SK-N-SH (cell line): ENCODE measurements around the gene ATP13A3. TPM values are rescaled to one million over a fixed set of nuclear protein-coding genes. Genes with fewer than 3 reads are reported as not detected.

Experiments used
- CTCF ChIA-PET: fragments of 300-600, 350-600 bp; formaldehyde crosslinking; extraction: SDS; loops from one replicate; lab custom pipeline; 2021; lab: Yijun Ruan, JAX
- POLR2A ChIA-PET: fragments of 350-600 bp; sonication (Branson Sonifier 250); formaldehyde crosslinking; extraction: SDS; loops from one replicate; lab custom pipeline; 2020; ENCODE audit warnings: antibody characterized with exemption, inconsistent platforms; lab: Yijun Ruan, JAX
- DNase-seq: peaks from one replicate; pipeline ENCODE4 v3.0.0; 2012
- H2AFZ ChIP-seq: fragments of 200-600 bp; sonication (generic); 2 replicates; pipeline ENCODE4 v1.8.1; 2016; ENCODE audit warnings: antibody characterized with exemption, mild to moderate bottlenecking, low read depth
- H3F3A ChIP-seq: fragments of 200-600 bp; sonication (generic); replicated peaks from 2 replicates; pipeline ENCODE3; 2016; ENCODE audit warnings: antibody characterized with exemption, mild to moderate bottlenecking; ENCODE audit not compliant: insufficient read depth
- H3K27ac ChIP-seq, 2 experiments: fragments of 200-500 bp in 1 of 2; fragments of 200-600 bp in 1 of 2; sonication (Bioruptor generic) in 1 of 2; sonication (generic), shearing (Covaris generic) in 1 of 2; 2 replicates each; pipeline versions ENCODE4 v1.5.1 to v1.6.1; 2014 to 2016; ENCODE audit warnings: low read depth in 2 of 2, inconsistent platforms in 1 of 2, low read length in 1 of 2, mild to moderate bottlenecking in 1 of 2, mixed read lengths in 1 of 2
- H3K27me3 ChIP-seq: fragments of 200-600 bp; sonication (generic), shearing (Covaris generic); 2 replicates; pipeline ENCODE4 v1.6.1; 2016; ENCODE audit warnings: mixed run types; ENCODE audit not compliant: insufficient read depth
- H3K36me3 ChIP-seq, 2 experiments: fragments of 200-500 bp in 1 of 2; fragments of 200-600 bp in 1 of 2; sonication (Bioruptor generic) in 1 of 2; sonication (generic) in 1 of 2; replicated peaks in 1 of 2; 2 replicates each; pipeline versions ENCODE3 to v1.5.1; 2014 to 2016; ENCODE audit warnings: low read length in 1 of 2, mild to moderate bottlenecking in 1 of 2; ENCODE audit not compliant: insufficient read depth in 2 of 2, control insufficient read depth in 1 of 2
- H3K4me1 ChIP-seq, 2 experiments: fragments of 200-500 bp in 1 of 2; fragments of 200-600 bp in 1 of 2; sonication (Bioruptor generic) in 1 of 2; sonication (generic), shearing (Covaris generic) in 1 of 2; 2 replicates each; pipeline versions ENCODE4 v1.5.1 to v1.6.1; 2014 to 2016; ENCODE audit warnings: low read depth in 1 of 2, low read length in 1 of 2, mixed run types in 1 of 2; ENCODE audit not compliant: insufficient read depth in 2 of 2, control insufficient read depth in 1 of 2
- H3K4me2 ChIP-seq: fragments of 200-600 bp; sonication (generic), shearing (Covaris generic); 2 replicates; pipeline ENCODE4 v1.6.1; 2017; ENCODE audit warnings: mixed run types
- H3K4me3 ChIP-seq, 2 experiments: fragments of 200-500 bp in 1 of 2; fragments of 200-600 bp in 1 of 2; sonication (Bioruptor generic) in 1 of 2; sonication (generic), shearing (Covaris generic) in 1 of 2; 2 replicates each; pipeline versions ENCODE4 v1.5.1 to v1.8.1; 2014 to 2016; ENCODE audit warnings: low read depth in 2 of 2, inconsistent platforms in 1 of 2, low read length in 1 of 2, mild to moderate bottlenecking in 1 of 2, mixed read lengths in 1 of 2, moderate library complexity in 1 of 2
- H3K79me2 ChIP-seq: fragments of 200-600 bp; sonication (generic); 2 replicates; pipeline ENCODE4 v1.8.1; 2017; ENCODE audit warnings: mild to moderate bottlenecking; ENCODE audit not compliant: insufficient read depth
- H3K9ac ChIP-seq: fragments of 200-600 bp; sonication (generic); 2 replicates; pipeline ENCODE4 v1.6.1; 2017; ENCODE audit warnings: mixed run types
- H3K9me2 ChIP-seq: fragments of 200-600 bp; sonication (generic); 2 replicates; pipeline ENCODE4 v1.6.1; 2017; ENCODE audit warnings: mixed run types
- H3K9me3 ChIP-seq: fragments of 200-600 bp; sonication (generic); 2 replicates; pipeline ENCODE4 v1.6.1; 2017; ENCODE audit warnings: mixed run types, mild to moderate bottlenecking, moderate library complexity
- H4K20me1 ChIP-seq: fragments of 200-600 bp; sonication (generic); 2 replicates; pipeline ENCODE4 v1.6.1; 2017; ENCODE audit warnings: mild to moderate bottlenecking, mixed run types; ENCODE audit not compliant: insufficient read depth
- EP300 ChIP-seq, 2 experiments: IDR thresholded peaks; 2 replicates each; pipeline versions ENCODE4 v1.4.0 to v1.6.1; 2012; ENCODE audit warnings: borderline replicate concordance in 1 of 2, low read depth in 1 of 2, low read length in 1 of 2
- FOSL2 ChIP-seq: IDR thresholded peaks from 2 replicates; pipeline ENCODE4 v1.4.0; 2012; ENCODE audit warnings: low read depth, mild to moderate bottlenecking, moderate library complexity, borderline replicate concordance
- FOXJ3 ChIP-seq: sonication (generic); formaldehyde crosslinking; IDR thresholded peaks from 2 replicates; pipeline ENCODE4 v1.5.1; 2020; ENCODE audit warnings: mild to moderate bottlenecking, missing genetic modification reagents
- FOXM1 ChIP-seq: IDR thresholded peaks from 2 replicates; pipeline ENCODE4 v1.4.0; 2012; ENCODE audit warnings: low read depth, mild to moderate bottlenecking
- GABPA ChIP-seq: IDR thresholded peaks from 2 replicates; pipeline ENCODE4 v1.4.0; 2012; ENCODE audit warnings: low read depth, mild to moderate bottlenecking
- GATA2 ChIP-seq: sonication (generic); formaldehyde crosslinking; IDR thresholded peaks from 2 replicates; pipeline ENCODE4 v1.5.0; 2020; ENCODE audit warnings: mild to moderate bottlenecking, missing genetic modification reagents
- MEF2A ChIP-seq: IDR thresholded peaks from 2 replicates; pipeline ENCODE4 v1.4.0; 2012; ENCODE audit warnings: low read depth, borderline replicate concordance
- MXI1 ChIP-seq: IDR thresholded peaks from 2 replicates; pipeline ENCODE4 v1.6.1; 2012; ENCODE audit warnings: mild to moderate bottlenecking, low read depth, low read length, improper control_type of control experiment
- NFIC ChIP-seq: IDR thresholded peaks from 2 replicates; pipeline ENCODE4 v1.4.0; 2012; ENCODE audit warnings: borderline replicate concordance
- NRF1 ChIP-seq: IDR thresholded peaks from 2 replicates; pipeline ENCODE4 v1.6.1; 2012; ENCODE audit warnings: low read depth, mild to moderate bottlenecking, low read length
- POLR2AphosphoS5 ChIP-seq: IDR thresholded peaks from 2 replicates; pipeline ENCODE4 v1.6.1; 2012; ENCODE audit warnings: low read depth, low read length
- RXRA ChIP-seq: IDR thresholded peaks from 2 replicates; pipeline ENCODE4 v1.4.0; 2012; ENCODE audit warnings: low read depth, mild to moderate bottlenecking, borderline replicate concordance
- TAF1 ChIP-seq: IDR thresholded peaks from 2 replicates; pipeline ENCODE4 v1.6.1; 2012; ENCODE audit warnings: low read depth, mild to moderate bottlenecking, low read length, moderate library complexity, borderline replicate concordance
- TCF12 ChIP-seq: IDR thresholded peaks from 2 replicates; pipeline ENCODE4 v1.4.0; 2012
- YY1 ChIP-seq: IDR thresholded peaks from 2 replicates; pipeline ENCODE4 v1.4.0; 2012; ENCODE audit warnings: low read depth, mild to moderate bottlenecking
- WGBS: methylation state at CpG from one replicate; pipeline ENCODE4 v1.1.6; 2017; ENCODE audit warnings: low lambda C conversion rate; 5-methylcytosine and 5-hydroxymethylcytosine counted together
- polyA plus RNA-seq, 3 experiments: library from polyadenylated mRNA; depleted of rRNA; stranded (reverse); fragments of >200 nt; gene quantifications; 2 replicates each; pipeline ENCODE4 v1.2.3, GENCODE V29; 2012
- TF ChIP-seq, protein P1 (sequence below): IDR thresholded peaks from 2 replicates; pipeline ENCODE4 v1.6.1; 2012; ENCODE audit warnings: mild to moderate bottlenecking, low read depth, low read length, moderate library complexity
- TF ChIP-seq, protein P2 (sequence below): IDR thresholded peaks from 2 replicates; pipeline ENCODE4 v1.4.0; 2012; ENCODE audit warnings: low read depth

The ATP13A3 gene
- polyA plus RNA-seq, 1 of the 3 experiments (the other 2 are of a cell fraction): 48.2 TPM

DNA sequence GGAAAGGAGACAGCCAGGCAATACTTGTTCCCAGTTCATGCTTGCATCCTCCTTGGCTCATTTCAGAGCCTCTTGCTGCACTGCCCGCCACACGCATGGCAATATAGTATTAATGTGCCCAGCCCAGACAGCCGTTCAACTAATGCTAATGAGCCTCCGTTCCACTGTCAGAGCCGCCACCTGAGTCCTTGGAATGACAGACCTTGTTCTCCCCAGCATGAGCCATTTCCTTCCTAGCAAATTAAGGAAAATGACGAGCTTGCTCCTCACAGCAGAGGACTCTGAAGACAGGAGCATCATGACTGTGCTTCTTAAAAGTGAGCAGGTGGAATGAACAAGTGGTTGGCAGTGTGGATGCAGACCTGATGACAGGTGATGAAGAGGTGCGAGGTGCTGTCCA is 106.5 kb downstream of the ATP13A3 start (continued):
- TF ChIP-seq, protein P1, sequence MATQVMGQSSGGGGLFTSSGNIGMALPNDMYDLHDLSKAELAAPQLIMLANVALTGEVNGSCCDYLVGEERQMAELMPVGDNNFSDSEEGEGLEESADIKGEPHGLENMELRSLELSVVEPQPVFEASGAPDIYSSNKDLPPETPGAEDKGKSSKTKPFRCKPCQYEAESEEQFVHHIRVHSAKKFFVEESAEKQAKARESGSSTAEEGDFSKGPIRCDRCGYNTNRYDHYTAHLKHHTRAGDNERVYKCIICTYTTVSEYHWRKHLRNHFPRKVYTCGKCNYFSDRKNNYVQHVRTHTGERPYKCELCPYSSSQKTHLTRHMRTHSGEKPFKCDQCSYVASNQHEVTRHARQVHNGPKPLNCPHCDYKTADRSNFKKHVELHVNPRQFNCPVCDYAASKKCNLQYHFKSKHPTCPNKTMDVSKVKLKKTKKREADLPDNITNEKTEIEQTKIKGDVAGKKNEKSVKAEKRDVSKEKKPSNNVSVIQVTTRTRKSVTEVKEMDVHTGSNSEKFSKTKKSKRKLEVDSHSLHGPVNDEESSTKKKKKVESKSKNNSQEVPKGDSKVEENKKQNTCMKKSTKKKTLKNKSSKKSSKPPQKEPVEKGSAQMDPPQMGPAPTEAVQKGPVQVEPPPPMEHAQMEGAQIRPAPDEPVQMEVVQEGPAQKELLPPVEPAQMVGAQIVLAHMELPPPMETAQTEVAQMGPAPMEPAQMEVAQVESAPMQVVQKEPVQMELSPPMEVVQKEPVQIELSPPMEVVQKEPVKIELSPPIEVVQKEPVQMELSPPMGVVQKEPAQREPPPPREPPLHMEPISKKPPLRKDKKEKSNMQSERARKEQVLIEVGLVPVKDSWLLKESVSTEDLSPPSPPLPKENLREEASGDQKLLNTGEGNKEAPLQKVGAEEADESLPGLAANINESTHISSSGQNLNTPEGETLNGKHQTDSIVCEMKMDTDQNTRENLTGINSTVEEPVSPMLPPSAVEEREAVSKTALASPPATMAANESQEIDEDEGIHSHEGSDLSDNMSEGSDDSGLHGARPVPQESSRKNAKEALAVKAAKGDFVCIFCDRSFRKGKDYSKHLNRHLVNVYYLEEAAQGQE: no peak
- TF ChIP-seq GATA2 (CRISPR knock-in tag): no peak
- TF ChIP-seq TAF1: no peak
- no peak for TF ChIP-seq EP300 (IDR thresholded peaks at IDR 0.05; ENCODE audit: borderline replicate concordance in 1 of 2, low read depth in 1 of 2, low read length in 1 of 2)
- no peak for TF ChIP-seq TCF12
- TF ChIP-seq NRF1: no peak
- no peak for TF ChIP-seq NFIC
- TF ChIP-seq, all 33 proteins: peak for 0

DNA sequence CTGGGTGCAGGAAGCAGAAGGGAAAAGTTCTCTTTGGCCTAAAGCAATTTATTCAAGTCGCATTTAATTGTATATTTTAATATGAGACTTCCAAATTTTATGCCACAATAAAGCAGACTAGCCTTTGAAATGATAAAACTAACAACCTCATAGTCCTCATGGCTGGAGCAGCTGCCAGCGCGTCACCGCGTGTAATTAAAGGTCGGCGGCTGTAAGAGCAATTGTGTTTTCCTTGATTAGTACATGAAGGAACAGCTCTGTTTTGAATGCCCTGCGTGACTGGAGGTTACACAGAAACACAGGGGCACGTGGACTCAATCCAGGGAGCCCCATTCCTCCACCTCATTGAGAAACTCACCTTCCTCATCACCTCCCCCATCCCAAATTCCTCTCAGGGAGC is 107.2 kb downstream of the ATP13A3 start:
- ChIA-PET CTCF (interaction anchor here (1.1 to 1.4 kb wide), 3 partner anchors 19 to 45 kb away, joined by 3 to 6 read pairs (median 3); partner anchors contain the start of gene GP5), POLR2A (no interaction called here)

DNA sequence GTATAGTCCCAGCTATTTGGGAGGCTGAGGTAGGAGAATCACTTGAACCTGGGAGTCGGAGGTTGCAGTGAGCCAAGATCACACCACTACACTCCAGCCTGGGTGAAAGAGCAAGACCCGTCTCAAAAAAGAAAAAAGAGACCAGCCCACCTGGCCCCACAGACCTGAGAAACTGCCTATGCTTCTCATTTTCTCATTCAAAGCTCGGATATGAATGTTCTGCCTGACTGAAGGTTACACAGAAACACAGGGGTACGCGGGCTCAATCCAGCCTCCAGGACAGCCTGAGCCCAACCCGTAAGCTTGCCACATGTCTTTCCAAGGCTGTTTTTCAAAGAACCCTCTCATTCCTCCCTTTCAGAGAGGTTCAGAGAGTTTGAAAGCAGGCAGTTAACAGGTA is 107.6 kb downstream of the ATP13A3 start:
- POLR2A ChIA-PET: no interaction called here
- CTCF ChIA-PET: interaction anchor here (0.8 to 1.4 kb wide), 5 partner anchors 11 to 46 kb away, joined by 3 to 6 read pairs (median 3); partner anchors contain the start of gene GP5
- WGBS: 83% methylated on average over 6 of the region's 6 CpGs

More for the DNA sequence above, 107.2 kb downstream of the ATP13A3 start:
- Histone ChIP-seq H3K79me2 (no peaks in the 10 kb centered on the region), H3K9me2 (no peaks in the 10 kb centered on the region), H3K27me3 (no peaks in the 10 kb centered on the region; the same call in 1 of the 2 replicates), H3F3A (no peaks in the 10 kb centered on the region), H3K4me3 (no peak overlapping the region), H3K36me3 (no peaks in the 10 kb centered on the region), H3K9me3 (no peaks in the 10 kb centered on the region), H3K4me1 (peaks cover 0 to 7% of the 10 kb centered on the region in 2 experiments; a peak in 1 of 4 replicates), H2AFZ (no peak overlapping the region), H3K9ac (no peak overlapping the region), H4K20me1 (no peaks in the 10 kb centered on the region), H3K4me2 (no peak overlapping the region), H3K27ac (no peak overlapping the region)
- DNase-seq: no peak
- TF ChIP-seq FOXM1 (no peak), GABPA (no peak), FOXJ3 (no peak), MXI1 (no peak)
- WGBS: 85% methylated on average over 9 of the region's 9 CpGs

More for the DNA sequence above, 107.6 kb downstream of the ATP13A3 start:
- H3K4me3 ChIP-seq: no peak overlapping the region
- H3K9ac ChIP-seq: no peak overlapping the region
- no peak overlapping the region for H2AFZ ChIP-seq
- H3F3A ChIP-seq: no peaks in the 10 kb centered on the region
- no peaks in the 10 kb centered on the region for H3K9me3 ChIP-seq
- no peaks in the 10 kb centered on the region; the same call in 1 of the 2 replicates for H3K27me3 ChIP-seq
- H3K9me2 ChIP-seq: no peaks in the 10 kb centered on the region
- H3K4me2 ChIP-seq: no peak overlapping the region
- H4K20me1 ChIP-seq: no peaks in the 10 kb centered on the region
- no peak overlapping the region for H3K27ac ChIP-seq
- no peaks in the 10 kb centered on the region for H3K36me3 ChIP-seq
- DNase-seq: no peak
- H3K4me1 ChIP-seq: peaks cover 0 to 7% of the 10 kb centered on the region in 2 experiments; a peak in 1 of 4 replicates
- no peaks in the 10 kb centered on the region for H3K79me2 ChIP-seq
- TF ChIP-seq YY1 (no peak), EP300 (IDR thresholded peaks at IDR 0.05; ENCODE audit: borderline replicate concordance in 1 of 2, low read depth in 1 of 2, low read length in 1 of 2) (no peak), POLR2AphosphoS5 (no peak), RXRA (no peak), MEF2A (no peak), FOSL2 (no peak)
- TF ChIP-seq, protein P2, sequence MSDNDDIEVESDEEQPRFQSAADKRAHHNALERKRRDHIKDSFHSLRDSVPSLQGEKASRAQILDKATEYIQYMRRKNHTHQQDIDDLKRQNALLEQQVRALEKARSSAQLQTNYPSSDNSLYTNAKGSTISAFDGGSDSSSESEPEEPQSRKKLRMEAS: no peak
